GM20000 (cell line): ENCODE results near the gene C1orf21.

ENCODE experiments used
- DNase-seq: peaks from one replicate; pipeline ENCODE4 v3.0.0; 2012; ENCODE audit warnings: low spot score
- TF ChIP-seq, protein P1 (sequence below): IDR thresholded peaks from 2 replicates; pipeline ENCODE4 v1.5.1; 2012; ENCODE audit warnings: mild to moderate bottlenecking, control low read depth; ENCODE audit errors: extremely low read depth, missing control alignments

Gene C1orf21

DNA sequence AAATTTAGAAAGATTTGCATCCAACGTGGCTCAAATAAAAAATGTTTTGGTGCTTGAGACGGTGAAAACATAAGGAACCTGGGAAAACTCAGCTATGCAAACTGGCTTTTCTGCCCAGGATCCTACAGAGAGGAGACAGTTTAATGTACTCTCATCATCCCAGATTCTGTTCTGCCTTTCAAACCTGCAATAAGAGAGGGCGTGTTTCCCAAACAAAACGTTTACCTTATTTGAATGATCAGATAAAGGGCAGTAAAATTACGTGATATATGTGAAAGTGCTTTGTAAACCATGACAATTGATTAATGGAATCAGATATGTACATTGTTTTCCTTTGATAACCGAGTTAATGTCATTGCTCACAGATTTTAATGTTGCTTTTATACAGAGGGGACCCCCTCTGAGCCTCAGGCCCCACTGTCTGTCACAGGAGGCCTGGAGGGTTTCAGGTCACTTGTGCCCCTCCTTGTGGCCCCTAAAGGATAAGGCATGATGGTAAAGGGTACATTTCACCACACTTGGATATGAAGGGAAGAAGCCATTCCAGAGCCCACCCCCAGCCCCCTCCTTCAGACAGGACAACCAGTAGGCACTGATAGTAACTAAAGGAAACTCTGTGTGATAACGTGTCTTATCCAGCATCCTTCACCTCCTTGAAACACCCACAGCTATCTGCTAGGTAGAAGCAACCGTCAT lies 210.3 kb downstream of the C1orf21 start:
- TF ChIP-seq, protein P1, sequence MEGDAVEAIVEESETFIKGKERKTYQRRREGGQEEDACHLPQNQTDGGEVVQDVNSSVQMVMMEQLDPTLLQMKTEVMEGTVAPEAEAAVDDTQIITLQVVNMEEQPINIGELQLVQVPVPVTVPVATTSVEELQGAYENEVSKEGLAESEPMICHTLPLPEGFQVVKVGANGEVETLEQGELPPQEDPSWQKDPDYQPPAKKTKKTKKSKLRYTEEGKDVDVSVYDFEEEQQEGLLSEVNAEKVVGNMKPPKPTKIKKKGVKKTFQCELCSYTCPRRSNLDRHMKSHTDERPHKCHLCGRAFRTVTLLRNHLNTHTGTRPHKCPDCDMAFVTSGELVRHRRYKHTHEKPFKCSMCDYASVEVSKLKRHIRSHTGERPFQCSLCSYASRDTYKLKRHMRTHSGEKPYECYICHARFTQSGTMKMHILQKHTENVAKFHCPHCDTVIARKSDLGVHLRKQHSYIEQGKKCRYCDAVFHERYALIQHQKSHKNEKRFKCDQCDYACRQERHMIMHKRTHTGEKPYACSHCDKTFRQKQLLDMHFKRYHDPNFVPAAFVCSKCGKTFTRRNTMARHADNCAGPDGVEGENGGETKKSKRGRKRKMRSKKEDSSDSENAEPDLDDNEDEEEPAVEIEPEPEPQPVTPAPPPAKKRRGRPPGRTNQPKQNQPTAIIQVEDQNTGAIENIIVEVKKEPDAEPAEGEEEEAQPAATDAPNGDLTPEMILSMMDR: no peak
- DNase-seq: no peak

DNA sequence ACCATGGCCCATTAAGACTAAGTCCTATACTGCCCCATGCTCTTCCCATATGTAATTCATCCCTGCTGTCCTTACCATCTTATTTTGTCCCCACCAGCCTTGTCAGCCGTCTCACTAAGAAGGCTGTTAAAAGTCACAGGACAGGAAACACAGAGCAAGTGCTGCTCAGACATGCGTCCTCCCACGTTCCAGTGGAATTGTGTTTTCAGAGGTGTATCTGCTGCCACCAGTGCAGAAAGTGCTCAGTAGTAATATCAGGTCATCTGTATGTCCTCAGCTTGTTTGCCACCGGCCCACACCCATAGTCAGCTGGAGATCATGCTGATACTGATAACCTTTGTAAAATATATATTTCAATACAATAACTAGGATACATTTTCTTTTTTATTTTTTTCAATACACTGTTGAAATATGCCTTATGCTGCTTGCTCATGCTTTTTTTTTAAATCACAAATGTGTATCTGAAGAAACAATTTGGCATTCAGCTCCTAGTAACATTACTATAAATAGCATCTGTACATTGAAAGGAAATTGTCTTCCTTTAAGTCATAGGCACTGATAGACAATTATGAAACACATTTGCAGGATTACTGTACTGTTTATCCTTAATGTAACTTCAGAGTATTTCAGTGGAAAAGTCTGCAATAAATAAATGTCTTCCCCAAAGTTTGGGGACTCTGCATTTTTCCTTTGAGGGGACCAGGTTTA lies 211.0 kb downstream of the C1orf21 start:
- TF ChIP-seq, protein P1: no peak
- no peak for DNase-seq

DNA sequence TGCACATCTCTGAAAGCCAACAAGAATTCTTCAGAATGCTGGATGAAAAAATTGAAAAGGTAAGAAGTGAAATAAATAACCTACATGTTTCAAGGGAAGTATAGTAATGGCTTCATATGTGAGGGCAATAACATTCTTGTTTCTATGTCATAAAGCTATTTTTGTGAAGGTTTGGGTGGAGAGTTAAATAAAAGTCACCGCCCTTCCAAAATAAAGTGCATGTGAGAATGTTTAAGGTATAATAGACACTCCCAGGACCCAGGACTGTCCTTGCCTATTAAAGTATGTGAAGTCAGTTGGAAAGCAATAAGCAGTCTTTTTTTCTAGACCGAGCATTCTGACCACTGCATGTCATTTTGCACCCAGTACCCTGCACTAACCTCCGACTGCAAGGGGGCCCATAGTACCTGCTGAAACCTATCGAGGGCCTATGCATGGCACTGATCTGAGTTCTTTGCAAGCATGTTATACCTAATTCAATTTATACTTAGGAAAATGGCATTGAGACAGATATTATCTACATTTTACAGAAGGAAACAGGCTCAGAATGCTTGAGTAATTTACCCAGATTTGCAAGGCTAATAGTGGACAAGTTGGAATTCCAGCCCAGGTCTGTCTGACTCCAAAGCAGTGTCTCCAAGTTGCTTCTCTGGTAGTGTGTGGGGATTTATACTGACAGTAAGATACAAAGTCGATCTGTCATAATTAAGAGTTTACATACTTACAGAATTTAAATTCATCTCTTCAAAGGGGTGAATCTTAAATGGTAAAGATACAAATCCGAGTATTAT lies 211.8 kb downstream of the C1orf21 start:
- no peak for DNase-seq
- TF ChIP-seq, protein P1: no peak

DNA sequence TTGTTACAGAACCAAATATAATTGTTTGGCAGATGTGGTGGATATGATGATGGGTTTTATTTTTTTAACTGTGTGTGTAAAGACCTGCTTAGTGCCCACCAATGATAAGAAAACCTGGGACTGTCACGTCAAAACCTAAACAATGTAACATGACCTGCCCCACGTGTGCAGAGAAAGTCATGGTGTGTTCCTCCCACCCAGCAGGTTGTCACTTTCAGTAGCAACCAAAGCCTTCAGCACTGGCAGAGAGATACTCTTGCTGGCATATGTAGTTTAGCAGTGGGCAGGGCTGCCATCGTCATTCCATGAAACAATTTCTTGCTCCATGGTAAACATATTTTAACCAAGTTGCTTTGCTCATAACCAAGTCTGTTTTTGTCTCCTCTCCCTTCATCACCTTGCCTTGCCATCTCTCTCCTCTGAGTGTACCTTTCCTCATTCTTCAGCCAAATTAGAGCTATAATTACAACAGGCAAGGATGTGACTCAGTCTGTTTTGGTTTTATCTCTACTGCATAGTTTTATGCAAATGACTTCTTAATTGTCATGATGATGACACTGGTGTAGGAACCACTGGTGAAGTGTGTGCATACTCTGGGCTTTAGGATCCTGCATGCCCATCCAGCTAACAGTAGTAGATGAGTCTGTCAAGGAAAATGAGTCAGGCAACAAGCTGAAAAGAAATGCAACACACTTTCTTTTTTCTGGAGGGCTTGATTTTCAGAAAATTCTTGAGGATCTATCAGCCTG lies 217.5 kb downstream of the C1orf21 start:
- TF ChIP-seq, protein P1: no peak
- DNase-seq: no peak

DNA sequence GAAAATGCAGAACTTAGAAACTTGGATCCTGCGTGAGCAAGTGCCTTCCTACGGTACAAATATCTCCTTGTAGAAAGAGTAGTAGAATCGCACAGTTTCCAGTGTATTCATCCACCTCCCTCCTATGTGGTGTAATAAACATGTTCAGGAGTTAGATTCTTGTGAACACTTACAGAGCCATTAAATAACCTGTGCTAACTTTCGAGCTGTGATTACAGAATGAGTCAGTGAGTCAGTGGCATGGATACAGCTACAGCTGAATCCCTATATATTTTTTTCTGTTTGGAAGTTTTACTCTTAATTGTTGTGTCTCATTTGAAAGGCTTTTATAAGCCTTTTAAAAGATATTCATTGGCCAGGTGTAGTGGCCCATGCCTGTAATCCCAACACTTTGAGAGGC lies 219.1 kb downstream of the C1orf21 start:
- no peak for DNase-seq
- TF ChIP-seq, protein P1: no peak

DNA sequence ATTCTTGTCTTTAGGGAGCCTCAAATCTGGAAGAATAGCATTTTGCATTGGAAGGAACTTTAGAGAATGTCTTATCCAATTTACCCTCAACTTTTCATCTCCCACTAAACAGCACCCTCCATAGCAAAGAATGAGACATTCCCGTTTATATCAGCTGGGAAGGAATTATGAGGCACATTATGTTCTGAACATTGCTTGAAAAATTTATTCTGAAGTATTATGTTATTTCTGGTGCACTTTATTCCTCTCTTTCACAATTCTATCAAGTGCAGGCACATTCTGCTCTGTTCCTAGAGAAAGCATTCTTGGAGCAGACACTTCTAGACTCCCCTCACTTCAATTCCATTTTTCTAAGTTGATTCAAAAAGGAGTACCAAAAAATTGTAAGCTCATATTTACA lies 220.0 kb downstream of the C1orf21 start:
- DNase-seq: no peak
- TF ChIP-seq, protein P1: no peak

DNA sequence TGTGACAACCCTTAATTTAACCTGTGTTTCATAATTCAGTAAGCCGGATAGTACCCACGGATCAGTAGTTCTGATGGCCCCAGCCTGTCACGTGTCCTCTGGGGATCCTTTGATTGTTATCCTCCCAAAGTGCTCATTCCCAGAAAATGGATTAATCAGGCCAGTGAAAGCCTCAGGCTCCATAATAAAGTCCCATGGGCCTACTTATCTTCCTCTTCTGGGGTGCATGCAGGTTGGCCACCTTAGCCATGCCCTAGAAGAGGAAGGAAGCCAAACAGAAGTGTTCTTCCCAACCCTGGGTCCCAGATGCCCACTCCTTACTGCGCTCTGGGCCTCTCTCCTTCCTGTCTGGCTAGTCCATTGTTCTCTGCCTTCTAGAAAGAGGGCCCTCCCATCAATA lies 221.8 kb downstream of the C1orf21 start:
- TF ChIP-seq, protein P1: no peak
- DNase-seq: no peak
